HG02970 (cell line): ENCODE measurements around the gene E2F2.

Experiments
- ATAC-seq: cut with Tn5 transposase; IDR thresholded peaks from one replicate; pipeline ENCODE4 v1.9.1; 2021; ENCODE audit warnings: mild to moderate bottlenecking, moderate library complexity, moderate number of reproducible peaks; ENCODE audit not compliant: unreplicated experiment, low FRiP score

The E2F2 gene

DNA sequence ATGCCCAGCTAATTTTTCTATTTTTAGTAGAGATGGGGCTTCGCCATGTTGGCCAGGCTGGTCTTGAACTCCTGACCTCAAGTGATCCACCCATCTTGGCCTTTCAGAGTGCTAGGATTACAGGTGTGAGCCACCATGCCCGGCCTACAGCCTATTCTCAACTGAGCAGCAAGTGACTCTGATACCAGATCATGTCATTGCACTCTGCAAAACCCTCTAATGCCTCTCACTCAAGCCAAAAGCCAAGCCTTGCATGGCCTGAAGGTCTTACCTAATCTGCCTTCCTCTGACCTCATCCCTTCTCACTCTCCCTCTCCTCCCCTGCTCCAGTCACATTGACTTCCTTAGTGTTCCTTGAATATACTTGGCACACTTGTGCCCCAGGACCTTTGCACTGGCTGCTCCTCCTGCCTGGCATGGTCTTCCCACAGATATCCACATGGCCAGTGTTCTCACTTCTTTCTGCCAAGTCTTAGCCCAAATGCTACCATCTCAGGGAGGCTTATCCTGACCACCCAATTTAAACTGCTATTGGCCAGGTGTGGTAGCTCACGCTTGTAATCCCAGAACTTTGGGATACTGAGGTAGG is 38.8 kb downstream of the E2F2 start:
- ATAC-seq, result no peak

DNA sequence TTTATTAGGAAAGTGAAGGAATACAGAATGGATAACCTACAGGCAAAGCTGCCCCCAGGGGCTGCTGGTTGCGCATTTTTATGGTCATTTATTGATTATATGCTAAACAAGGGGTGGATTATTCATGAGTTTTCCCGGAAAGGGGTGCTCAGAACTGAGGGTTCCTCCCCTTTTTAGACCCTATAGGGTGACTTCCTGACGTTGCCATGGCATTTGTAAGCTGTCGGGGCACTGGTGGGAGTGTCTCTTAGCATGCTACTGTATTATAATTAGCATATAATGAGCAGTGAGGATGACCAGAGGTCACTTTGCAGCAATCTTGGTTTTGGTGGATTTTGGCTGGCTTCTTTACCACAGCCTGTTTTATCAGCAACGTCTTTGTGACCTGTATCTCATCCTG is 41.2 kb downstream of the E2F2 start:
- no peak for ATAC-seq

DNA sequence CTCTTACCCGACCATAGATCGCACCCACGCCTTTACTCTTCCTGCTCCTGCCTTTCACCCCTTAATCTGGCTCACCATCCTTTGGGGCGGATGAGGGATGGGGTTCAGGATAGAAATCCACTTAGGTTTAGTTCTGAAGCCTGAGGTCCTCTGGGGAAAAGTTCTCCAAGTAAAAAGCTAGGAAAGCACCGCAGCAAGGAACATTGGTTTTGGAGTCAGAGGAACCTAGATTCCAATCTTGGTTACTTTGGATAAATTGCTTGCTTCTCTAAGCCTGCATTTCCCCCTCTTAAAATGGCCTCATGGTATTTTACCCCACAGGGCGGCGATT is 46.1 kb downstream of the E2F2 start:
- ATAC-seq, result no peak

DNA sequence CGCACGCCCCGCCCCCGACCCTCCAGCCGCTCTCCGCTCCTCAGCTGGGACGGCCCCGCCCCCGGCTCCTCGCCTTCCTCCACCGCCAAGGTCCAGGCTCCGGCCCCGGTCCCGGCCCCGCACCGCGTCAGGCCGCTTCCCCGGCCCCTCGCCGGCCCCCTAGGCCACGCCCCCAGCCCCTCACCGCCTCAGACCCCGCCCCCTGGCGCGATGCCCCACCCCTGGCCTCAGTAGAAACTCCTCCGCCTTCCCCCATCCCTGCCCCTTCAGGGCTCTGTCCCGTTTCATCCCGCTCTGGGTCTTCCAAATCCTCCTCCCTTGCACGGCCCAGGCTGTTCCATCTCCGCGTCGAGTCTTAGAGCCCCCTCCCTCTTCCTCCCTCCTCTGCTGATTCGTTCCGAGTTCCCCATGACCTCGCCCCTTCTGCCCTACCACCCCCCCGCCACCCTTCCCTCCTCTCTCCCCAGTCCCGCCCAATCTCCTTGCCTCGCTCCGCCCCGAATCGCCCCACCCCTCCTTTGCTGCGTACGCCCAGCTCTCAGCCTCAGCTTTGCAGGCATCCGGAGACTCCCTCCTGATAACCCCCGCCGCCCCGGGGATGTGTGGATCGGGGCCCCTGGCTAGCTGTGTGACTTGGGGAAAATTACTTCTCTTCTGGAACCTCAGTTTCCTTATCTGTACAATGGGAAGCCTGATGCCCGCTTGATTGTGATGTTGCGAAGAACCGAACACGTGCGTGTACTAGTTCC is 46.6 kb downstream of the E2F2 start:
- peak; percentile 52 for ATAC-seq

DNA sequence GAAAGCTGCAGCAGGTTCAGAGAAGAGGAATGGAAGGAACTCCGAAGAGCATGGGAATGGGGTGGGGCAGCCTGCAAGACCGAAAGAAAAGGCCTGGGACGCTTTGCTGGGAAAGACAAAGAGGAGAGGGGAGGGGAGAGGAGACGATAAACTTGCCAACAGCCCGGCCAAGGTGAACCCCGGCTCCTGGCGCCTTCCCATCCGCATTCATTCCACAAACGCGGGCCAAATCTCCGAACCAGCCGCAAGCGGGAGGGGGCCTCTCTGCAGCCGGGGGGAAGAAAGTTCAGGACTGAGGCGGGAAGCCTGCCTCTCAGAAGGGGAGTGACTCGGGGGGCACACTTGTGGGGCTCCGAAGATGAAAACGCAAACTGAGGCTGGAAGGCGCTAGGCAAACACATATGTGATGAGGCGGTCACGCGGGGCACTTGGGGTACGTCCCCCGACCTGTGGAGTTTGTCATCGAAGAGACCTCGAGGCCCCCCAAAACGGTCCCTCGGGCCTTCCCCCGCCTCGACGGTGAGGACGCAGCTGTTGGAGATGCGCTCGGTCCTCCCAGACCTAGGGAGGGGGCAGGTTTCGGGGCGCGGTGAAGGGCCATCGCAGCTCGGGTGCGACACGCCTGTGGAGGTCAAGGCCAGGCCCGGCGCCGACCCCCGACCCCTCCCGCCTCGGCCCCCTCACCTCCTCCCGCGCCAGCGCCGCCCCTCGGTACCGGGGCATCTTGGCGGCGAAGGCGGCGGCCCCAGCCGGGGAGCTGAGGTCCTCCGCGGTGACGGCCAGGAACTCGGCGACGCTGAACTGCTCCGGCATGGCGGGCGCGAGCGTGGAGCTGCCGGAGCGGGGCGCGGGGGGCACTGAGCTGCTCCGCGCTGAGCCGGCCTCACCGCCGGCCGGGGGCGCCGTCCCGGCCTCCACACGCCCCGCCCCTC is 47.4 kb downstream of the E2F2 start, which contains the start of gene ASAP3:
ASAP3 (minus strand) TSS at position 859 of the 932 bp plus-strand sequence; CDS start at position 813, 46 bp downstream.
- ATAC-seq, result no peak

DNA sequence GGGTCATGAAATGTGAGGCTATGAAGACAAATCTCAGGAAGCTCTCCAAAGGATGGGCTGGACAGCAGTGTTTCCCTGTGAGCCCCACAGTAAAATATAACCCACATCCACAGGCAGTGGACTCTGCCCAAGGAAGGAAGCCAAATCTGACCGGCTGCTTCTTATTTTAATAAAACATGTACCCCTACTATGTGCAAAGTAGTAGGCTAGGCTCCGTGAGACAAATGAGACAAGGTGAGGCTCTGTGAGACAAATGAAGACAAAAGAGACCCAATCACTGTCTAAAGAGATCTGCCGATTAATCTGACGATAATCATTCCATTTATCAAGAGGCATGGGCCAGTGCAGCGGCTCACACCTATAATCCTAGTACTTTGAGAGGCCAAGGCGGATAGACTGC is 49.1 kb downstream of the E2F2 start:
- no peak for ATAC-seq

DNA sequence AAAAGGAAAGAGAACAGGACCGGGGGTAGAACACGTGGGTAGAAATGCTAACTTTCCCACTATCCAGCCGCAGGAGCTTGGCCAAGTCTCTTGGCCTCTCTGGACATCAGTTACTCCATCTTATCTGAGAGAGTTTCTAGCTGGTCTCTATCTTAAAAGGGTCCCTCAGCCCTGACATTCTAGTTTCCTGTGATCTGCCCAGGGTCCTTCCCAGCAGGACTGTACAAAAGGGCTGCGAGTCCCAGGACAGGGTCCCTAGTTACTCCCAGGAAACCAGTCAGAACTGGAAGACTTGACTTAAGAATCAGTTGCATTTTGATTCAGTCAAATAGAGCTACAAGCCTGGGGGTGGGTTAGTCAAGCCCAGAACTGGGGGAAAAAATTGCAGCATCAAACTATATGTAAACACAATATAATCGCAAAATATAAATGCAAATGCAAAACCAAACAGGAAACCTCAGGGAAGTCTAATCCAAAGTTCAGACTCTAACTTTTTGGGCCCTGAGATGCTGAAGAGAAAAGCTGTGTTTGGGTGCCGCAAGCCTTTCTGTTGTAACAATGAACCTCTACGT is 49.9 kb downstream of the E2F2 start:
- no peak for ATAC-seq

DNA sequence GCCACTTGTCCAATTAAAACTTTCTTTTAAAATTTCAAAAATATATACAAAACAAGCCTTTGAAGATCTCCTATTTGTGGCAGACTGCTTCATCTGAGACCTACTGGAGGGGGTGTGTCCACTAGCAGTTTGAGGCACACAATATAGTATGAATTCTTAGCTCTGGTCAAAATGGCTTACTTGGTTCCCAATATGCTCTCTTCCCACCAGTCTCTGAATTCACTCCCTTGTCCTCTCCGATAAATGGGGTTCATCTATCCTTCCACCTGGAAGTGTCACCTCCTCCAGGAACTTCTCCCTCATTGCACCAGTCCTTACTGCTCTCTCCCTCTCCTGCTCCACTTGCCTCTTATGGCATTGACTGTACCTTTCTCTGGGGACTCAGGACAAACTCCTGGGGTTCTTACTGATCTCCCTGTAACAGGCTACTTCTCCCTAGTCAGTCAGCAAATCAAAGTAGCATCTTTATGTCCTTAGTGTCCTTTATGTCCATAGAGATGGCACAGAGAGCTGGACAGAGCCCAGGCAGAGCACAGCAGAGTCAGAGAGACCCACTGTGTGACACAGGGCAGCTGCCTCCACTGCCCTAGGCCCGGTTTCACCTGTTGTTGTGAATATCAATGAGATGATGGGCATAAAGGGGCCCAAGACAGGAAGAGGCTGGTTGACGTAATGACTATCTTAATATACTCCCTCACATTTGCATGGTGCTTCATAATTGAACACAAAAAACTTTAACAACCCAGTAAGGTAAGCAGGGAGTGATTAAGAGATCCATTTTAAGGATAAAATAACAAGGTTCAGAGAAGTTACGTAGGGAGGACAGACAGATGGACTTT is 50.6 kb downstream of the E2F2 start:
- no peak for ATAC-seq

DNA sequence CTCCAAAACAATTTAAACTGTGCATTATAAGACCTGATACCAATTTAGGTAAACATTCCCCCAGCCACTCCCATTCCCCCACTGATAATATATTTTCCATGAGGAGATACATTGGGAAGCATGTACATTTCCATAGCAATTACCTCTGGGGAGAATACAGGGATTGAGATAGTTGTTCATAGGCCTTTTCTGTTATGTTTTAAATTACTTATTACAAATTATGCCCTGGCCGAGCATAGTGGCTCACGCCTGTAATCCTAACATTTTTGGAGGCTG is 51.4 kb downstream of the E2F2 start:
- no peak for ATAC-seq

DNA sequence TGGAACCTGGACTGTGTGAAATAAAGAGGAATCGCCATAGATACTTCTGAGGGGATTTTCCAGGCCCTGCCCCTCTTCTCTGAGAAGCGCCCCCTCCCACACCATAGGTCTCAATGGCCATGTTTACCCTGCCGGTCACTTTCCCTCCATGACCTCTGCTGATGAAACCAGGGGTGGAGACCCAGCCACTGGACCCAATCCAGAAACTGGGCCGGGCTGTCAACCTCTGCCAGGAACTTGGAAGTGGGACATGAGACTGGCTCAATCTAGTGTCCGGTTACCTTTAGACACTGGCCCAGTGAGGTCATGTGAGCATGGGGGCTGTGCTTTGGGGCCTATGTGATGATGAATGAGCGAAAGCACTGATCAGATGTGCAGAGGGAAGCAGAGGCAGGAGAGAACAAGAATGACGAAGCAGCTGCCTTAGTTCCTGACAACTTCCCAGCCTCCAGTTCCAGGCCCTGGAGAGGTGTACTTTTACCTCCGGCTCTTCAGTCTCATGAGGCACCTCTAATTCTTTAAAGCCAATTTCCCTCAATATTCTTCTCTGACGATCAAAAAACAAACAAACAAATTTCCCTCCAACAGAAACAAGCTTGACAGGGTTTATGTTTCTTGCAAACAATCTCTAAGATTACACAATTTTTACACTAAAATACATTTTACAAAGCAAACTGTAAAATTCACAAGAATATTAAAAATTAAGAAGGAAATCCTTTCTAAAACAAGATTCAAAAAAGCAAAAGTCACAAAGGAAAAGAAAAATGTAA is 52.0 kb downstream of the E2F2 start:
- no peak for ATAC-seq

DNA sequence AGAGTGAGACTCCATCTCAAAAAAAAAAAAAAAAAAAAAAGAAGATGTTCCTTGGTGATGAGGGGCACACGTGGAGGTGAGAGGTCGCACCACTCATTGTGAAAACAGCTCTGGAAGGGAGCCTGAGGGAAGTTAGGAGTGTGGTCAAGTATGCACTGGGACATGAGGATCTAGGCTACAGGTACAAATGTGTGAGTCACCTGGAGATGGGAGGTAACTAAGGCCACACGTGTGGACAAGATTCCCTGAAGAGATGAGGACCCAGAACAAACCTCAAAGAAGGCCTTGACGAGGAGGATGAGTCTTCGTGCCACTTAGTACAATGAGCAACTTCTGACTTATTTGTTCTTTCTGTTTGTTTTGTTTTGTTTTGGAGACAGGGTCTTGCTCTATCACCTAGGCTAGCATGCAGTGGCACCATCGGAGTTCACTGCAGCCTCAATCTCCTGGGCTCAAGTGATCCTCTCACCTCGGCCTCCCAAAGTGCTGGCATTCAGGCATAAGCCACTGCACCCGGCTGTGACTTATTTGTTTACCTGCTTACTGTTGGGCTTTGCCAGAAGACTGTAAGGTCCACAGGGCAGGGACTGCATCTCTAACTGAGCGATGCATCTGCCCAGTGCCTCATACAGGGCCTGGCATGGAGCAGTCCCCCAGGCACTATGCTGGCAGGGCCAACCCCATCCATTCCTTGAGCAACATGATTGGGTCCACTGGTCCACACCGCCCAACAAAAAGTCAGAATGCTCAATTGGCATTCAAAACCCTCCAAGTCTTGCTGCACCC is 53.5 kb downstream of the E2F2 start:
- no peak for ATAC-seq

DNA sequence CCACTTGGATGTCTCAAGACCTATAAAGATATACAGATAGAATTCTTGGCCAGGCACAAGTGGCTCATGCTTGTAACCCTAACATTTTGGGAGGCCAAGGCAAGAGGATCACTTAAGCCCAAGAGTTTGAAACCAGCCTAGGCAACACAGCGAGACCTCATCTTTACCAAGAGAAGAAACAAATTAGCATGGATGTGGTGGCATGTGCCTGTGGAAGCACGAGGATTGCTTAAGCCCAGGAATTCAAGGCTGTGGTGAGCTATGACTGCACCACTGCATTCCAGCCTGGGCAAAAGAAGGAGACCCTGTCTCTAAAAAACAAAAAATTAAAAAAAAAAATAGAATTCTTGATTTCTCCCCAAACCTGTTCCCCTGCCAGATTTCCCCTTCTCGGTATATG is 55.4 kb downstream of the E2F2 start:
- no peak for ATAC-seq

DNA sequence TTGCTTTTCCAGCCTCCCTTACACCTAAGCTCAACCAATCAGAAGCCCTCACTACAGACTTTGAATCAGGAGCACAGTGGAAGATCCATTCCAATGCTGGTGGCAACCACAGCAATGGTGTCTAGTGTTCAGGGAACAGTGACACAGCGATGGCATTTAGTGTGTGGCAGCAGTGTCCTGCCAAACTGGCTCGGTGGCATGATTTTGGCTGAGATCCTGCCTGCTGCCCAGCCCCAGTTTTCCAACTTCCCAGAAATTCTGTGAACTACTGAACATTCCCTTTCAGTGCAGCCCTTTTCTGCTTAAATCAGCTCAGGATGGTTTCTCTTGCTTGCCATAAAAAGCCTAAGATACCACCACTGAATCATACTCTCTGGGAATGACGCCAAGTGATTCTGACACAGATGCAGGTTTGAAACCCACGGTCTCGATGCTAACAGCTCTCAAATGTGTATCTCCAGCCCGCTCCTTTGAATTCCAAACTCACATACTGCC is 55.9 kb downstream of the E2F2 start:
- ATAC-seq, result no peak

DNA sequence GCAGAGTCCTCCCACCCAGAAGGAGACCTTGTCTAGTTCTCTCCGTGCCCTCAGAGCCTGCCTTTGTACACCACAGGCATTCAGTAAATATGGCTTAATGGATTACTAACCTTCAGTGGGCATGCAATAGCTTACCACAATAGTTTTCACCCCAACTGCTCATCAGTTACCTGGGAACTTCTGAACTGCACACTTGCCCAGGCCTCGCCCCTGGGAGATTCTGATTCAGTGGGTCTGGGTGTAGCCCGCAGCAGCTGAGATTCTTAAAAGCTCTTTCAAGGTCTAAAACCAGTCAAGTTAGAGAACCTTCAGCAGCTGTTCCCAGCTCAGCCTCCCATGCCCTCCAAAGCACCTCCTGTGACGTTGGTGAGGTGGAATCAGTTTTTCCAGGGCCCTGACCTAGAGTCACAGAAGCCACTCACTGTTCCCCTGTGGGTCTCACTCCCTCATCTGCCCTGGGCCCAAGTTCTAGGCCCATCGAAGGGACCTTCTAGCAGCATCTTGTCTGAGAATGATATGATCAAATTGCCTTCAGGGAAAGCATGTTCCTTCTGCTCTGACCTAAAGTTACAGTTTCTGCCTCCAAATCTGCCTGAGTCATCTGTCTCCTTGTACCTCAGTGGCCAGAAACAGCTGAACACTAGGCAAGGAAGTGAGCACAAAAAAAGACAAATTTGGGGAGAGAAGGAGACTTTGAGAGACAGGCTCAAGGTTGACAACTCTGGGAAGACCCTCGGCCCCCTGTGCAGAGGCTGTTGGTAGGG is 57.8 kb downstream of the E2F2 start:
- ATAC-seq, result no peak

DNA sequence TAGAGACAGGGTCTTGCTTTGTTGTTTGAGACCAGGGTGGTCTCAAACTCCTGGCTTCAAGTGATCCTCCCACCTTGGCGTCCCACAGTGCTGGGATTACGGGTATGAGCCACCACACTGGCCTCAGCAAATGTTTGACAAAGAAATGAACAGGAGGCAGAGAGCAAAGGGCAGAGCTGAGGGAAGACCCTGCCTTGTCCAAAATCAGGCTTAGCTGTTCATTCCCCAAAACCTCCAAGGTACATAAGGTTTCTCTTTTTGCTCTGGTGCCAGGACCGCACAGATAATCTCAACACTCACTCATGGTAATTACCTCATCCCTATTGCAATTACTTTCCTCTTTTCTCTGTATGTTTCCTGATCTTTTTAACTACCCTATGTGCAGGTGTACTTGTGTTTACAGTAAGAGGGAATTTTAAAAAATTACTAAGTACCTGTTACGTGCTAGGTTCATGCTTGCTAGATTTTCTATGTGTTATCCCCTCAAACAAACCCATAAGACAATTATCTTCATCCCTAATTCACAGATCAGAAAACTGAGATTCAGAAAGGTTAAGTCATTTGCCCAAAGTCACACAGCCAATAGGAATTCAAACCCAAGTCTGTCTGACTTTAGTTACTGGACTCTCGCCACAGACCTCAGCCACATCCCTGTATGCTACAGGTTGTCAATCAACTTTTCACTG is 58.5 kb downstream of the E2F2 start:
- no peak for ATAC-seq

DNA sequence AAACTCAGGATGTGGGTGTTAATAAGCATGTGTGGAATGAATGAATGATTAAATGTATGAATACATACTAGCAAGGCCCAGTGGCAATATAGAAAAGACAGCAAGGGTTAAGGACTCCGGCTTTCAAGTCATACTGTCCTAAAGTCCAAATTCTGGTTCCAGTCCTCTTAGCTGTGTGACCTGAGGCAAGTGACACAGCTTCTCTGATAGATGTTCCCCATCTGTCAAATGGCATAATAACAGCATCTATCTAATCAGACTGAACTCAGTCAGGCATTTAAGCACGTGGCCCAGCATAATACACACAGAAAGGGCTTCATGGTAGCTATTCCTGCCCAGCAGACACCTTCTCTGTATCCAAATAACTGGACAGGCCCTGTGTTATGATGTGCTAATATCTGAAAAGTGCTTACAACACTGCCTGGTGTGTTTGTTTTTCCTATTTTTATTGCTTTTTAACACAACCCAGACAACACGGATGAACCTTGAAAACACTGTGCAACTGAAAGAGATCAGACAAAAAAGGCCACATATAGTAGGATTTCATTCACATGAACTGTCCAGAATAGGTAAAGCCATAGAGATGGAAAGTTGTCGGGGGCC is 59.5 kb downstream of the E2F2 start:
- no peak for ATAC-seq
